ENCODE data around the gene DAAM1. TPM values are rescaled to one million over a fixed set of nuclear protein-coding genes. Genes with fewer than 3 reads are reported as not detected.
A peak's percentile ranks its signal among the peaks of the same experiment; 100 is the strongest.

Gene DAAM1
- total RNA-seq, 2 experiments from 2014 or later: 30.1 to 72.8 TPM

DNA sequence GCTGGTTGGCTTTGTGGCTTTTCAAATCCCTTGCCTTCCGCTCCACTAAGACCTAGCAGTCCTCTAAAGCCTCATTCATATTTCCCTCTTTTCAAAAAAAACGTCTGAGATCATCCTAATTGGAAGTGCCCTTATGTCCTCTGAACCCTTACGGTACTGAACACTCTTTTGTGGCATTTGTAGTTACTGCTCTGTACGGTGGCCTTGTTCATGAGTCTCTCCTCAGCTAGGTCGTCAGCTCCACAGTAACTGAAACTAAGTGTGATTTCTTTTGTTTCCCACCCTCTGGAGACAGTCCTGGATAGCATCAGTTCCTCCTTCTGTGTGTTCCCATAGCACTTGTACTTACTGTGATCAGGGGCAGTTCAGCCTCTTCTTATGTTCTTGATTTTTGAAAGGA, 49.7 kb downstream of the DAAM1 start:
- ChIA-PET POLR2A (interaction anchor here (0.6 kb wide), 1 partner anchor 43 kb away, joined by 3 read pairs; no protein-coding TSS in a partner anchor), CTCF (ENCODE audit: unreplicated experiment) (no interaction called here)

DNA sequence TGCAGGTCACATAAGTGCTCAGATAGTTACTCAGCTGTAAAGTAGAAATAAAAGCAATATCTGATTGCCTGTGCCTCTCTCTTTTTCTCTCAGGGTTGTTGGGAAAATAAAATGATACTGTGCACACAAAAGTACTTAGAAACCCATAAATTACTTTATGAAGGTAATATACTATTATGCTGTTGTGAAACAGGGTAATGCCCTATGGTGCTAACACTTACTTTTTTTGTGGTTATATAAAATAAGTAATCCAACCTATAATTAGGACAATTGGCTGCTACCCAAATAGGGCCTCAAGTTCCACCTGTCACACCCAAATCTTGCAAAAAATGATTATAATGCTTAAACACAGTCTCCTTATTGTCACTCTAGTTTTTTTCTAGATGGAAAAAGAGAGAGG, 50.6 kb downstream of the DAAM1 start:
- H3K79me2 ChIP-seq (ENCODE audit: insufficient read depth, low read depth, low read length): peaks cover 75% of the 10 kb centered on the region
- BruUV-seq (replicated peaks): no TSS peak
- ChIA-PET CTCF (ENCODE audit: unreplicated experiment) (no interaction called here), POLR2A (no interaction called here)
- intact Hi-C loops (cut with micrococcal nuclease; ENCODE audit: unreplicated experiment): no loop called here
- H3K4me3 ChIP-seq (ENCODE audit: low read depth, low read length, poor library complexity, severe bottlenecking): no peak overlapping the region
- H4K20me1 ChIP-seq (ENCODE audit: insufficient read depth, low read length): no peaks in the 10 kb centered on the region
- peaks cover 8% of the 10 kb centered on the region; the same call in 1 of the 2 replicates for H3K9me3 ChIP-seq (ENCODE audit: low read length)
- no peak overlapping the region for H2AFZ ChIP-seq (ENCODE audit: low read length)
- H3K4me2 ChIP-seq (ENCODE audit: low read length): peak overlapping the region; percentile 21
- H3K36me3 ChIP-seq (ENCODE audit: insufficient read depth, low read length): peaks cover 18% of the 10 kb centered on the region
- no peak for DNase-seq (ENCODE audit: low spot score)
- peaks cover 25% of the 10 kb centered on the region for H3K4me1 ChIP-seq (ENCODE audit: insufficient read depth, low read length, poor library complexity, severe bottlenecking)
- no peak overlapping the region for H3K27ac ChIP-seq (ENCODE audit: low read depth, low read length, poor library complexity, severe bottlenecking)
- no peak for TF ChIP-seq CTCF (conservative IDR thresholded peaks at IDR 0.05; ENCODE audit: low read length)
- no peak for TF ChIP-seq EZH2phosphoT487 (IDR thresholded peaks at IDR 0.05; ENCODE audit: borderline replicate concordance, low read depth, low read length)
- no peaks in the 10 kb centered on the region for H3K9me2 ChIP-seq (ENCODE audit: insufficient read depth, low read length)

More for the DNA sequence above, 49.7 kb downstream of the DAAM1 start:
- Histone ChIP-seq H4K20me1 (ENCODE audit: insufficient read depth, low read length) (no peaks in the 10 kb centered on the region), H3K9me2 (ENCODE audit: insufficient read depth, low read length) (no peaks in the 10 kb centered on the region), H3K27ac (ENCODE audit: low read depth, low read length, poor library complexity, severe bottlenecking) (no peak overlapping the region), H3K4me3 (ENCODE audit: low read depth, low read length, poor library complexity, severe bottlenecking) (no peak overlapping the region), H3K9me3 (ENCODE audit: low read length) (peaks cover under 1% of the 10 kb centered on the region; the same call in 1 of the 2 replicates), H3K36me3 (ENCODE audit: insufficient read depth, low read length) (peaks cover 10% of the 10 kb centered on the region), H3K4me1 (ENCODE audit: insufficient read depth, low read length, poor library complexity, severe bottlenecking) (peaks cover 25% of the 10 kb centered on the region), H3K79me2 (ENCODE audit: insufficient read depth, low read depth, low read length) (peaks cover 82% of the 10 kb centered on the region), H3K4me2 (ENCODE audit: low read length) (no peak overlapping the region), H2AFZ (ENCODE audit: low read length) (no peak overlapping the region)
- DNase-seq (ENCODE audit: low spot score): no peak
- TF ChIP-seq EZH2phosphoT487 (IDR thresholded peaks at IDR 0.05; ENCODE audit: borderline replicate concordance, low read depth, low read length) (no peak), CTCF (conservative IDR thresholded peaks at IDR 0.05; ENCODE audit: low read length) (no peak)
- no TSS peak for BruUV-seq (replicated peaks)
- intact Hi-C loops (cut with micrococcal nuclease; ENCODE audit: unreplicated experiment): no loop called here

DNA sequence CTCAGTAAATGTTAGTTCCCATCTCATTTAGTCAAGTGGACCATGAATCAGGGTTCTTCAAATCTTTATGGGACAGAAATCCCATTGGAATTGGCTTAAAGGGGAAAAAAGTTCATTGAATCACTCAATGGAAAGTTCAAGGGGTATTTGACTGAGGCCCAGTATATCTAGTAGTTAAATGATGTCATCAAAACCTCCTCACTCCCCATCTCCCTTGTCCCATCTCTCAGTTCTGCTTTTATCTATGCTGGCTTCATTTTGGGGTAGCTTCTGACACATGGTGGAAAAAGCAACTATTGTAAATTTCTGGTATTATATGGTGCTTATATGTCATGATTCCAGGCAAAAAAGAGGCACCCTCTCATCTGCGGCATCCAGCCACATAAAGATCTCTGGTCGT, 51.9 kb downstream of the DAAM1 start:
- intact Hi-C loops (cut with micrococcal nuclease; ENCODE audit: unreplicated experiment): no loop called here
- Histone ChIP-seq H3K4me3 (ENCODE audit: low read depth, low read length, poor library complexity, severe bottlenecking) (no peak overlapping the region), H3K9me2 (ENCODE audit: insufficient read depth, low read length) (no peaks in the 10 kb centered on the region), H3K36me3 (ENCODE audit: insufficient read depth, low read length) (peaks cover 24% of the 10 kb centered on the region), H3K4me1 (ENCODE audit: insufficient read depth, low read length, poor library complexity, severe bottlenecking) (peaks cover 31% of the 10 kb centered on the region), H3K4me2 (ENCODE audit: low read length) (no peak overlapping the region), H4K20me1 (ENCODE audit: insufficient read depth, low read length) (no peaks in the 10 kb centered on the region), H3K79me2 (ENCODE audit: insufficient read depth, low read depth, low read length) (peaks cover 66% of the 10 kb centered on the region), H2AFZ (ENCODE audit: low read length) (no peak overlapping the region), H3K27ac (ENCODE audit: low read depth, low read length, poor library complexity, severe bottlenecking) (no peak overlapping the region), H3K9me3 (ENCODE audit: low read length) (peaks cover 8% of the 10 kb centered on the region; the same call in 1 of the 2 replicates)
- no TSS peak for BruUV-seq (replicated peaks)
- POLR2A ChIA-PET: no interaction called here
- CTCF ChIA-PET (ENCODE audit: unreplicated experiment): no interaction called here
- TF ChIP-seq EZH2phosphoT487 (IDR thresholded peaks at IDR 0.05; ENCODE audit: borderline replicate concordance, low read depth, low read length): no peak
- no peak for TF ChIP-seq CTCF (conservative IDR thresholded peaks at IDR 0.05; ENCODE audit: low read length)
- peak; percentile 13 for DNase-seq (ENCODE audit: low spot score)

All from OCI-LY7 (cell line).